Liver (tissue), 9 donors: ENCODE data around the gene KIFC3. TPM values are rescaled to one million over a fixed set of nuclear protein-coding genes. Genes with fewer than 3 reads are reported as not detected.

ENCODE experiments used
- DNase-seq: peaks from one replicate; pipeline ENCODE4 v3.0.0-alpha.2; 2017; ENCODE audit warnings: low spot score
- H3K27ac ChIP-seq, 2 donors: one replicate each; pipeline ENCODE4 v1.7.0; 2013; ENCODE audit warnings: inconsistent platforms in 2 of 2, low read length in 2 of 2, control low read depth in 1 of 2, low read depth in 1 of 2, mild to moderate bottlenecking in 1 of 2
- H3K27me3 ChIP-seq, 4 donors: one replicate each; pipeline versions ENCODE4 v1.6.1 to v1.7.0; 2013; ENCODE audit warnings: low read length in 3 of 4, inconsistent platforms in 1 of 4, mild to moderate bottlenecking in 1 of 4, moderate library complexity in 1 of 4; ENCODE audit not compliant: control insufficient read depth in 4 of 4, insufficient read depth in 4 of 4
- H3K36me3 ChIP-seq, 4 donors: one replicate each; pipeline versions ENCODE4 v1.6.1 to v1.7.0; 2013; ENCODE audit warnings: low read length in 3 of 4, mild to moderate bottlenecking in 3 of 4, low read depth in 1 of 4, moderate library complexity in 1 of 4; ENCODE audit not compliant: control insufficient read depth in 4 of 4, insufficient read depth in 3 of 4
- H3K4me1 ChIP-seq, 4 donors: one replicate each; pipeline versions ENCODE4 v1.6.1 to v1.7.0; 2013; ENCODE audit warnings: low read length in 3 of 4, mild to moderate bottlenecking in 3 of 4, moderate library complexity in 1 of 4; ENCODE audit not compliant: control insufficient read depth in 4 of 4, insufficient read depth in 4 of 4
- H3K4me3 ChIP-seq, 3 donors: one replicate each; pipeline versions ENCODE4 v1.6.1 to v1.7.0; 2013; ENCODE audit warnings: low read length in 3 of 3, control low read depth in 1 of 3, low read depth in 1 of 3, mild to moderate bottlenecking in 1 of 3
- H3K9ac ChIP-seq, 2 donors: one replicate each; pipeline ENCODE4 v1.7.0; 2013; ENCODE audit warnings: low read length in 2 of 2, mild to moderate bottlenecking in 2 of 2, moderate library complexity in 2 of 2, control low read depth in 1 of 2, low read depth in 1 of 2
- H3K9me3 ChIP-seq, 4 donors: one replicate each; pipeline versions ENCODE4 v1.6.1 to v1.7.0; 2013; ENCODE audit warnings: low read length in 3 of 4; ENCODE audit not compliant: control insufficient read depth in 4 of 4
- ATF3 ChIP-seq: IDR thresholded peaks from 2 replicates; pipeline ENCODE4 v1.6.1; 2016; ENCODE audit warnings: antibody characterized with exemption
- EGR1 ChIP-seq, 2 donors: IDR thresholded peaks; 2 replicates each; pipeline ENCODE4 v1.6.1; 2016 to 2018; ENCODE audit warnings: antibody characterized with exemption in 2 of 2, low read depth in 2 of 2
- FOXA1 ChIP-seq: IDR thresholded peaks from 2 replicates; pipeline ENCODE4 v1.6.1; 2016; ENCODE audit warnings: antibody characterized with exemption
- FOXA2 ChIP-seq: IDR thresholded peaks from 2 replicates; pipeline ENCODE4 v1.6.1; 2016; ENCODE audit warnings: antibody characterized with exemption
- HNF4A ChIP-seq, 2 donors: conservative IDR thresholded peaks; 2 replicates each; pipeline ENCODE4 v1.6.1; 2016; ENCODE audit warnings: antibody characterized with exemption in 2 of 2, mild to moderate bottlenecking in 2 of 2
- JUND ChIP-seq, 2 donors: IDR thresholded peaks; 2 replicates each; pipeline ENCODE4 v1.6.1; 2016; ENCODE audit warnings: antibody characterized with exemption in 2 of 2
- RXRA ChIP-seq, 2 donors: IDR thresholded peaks; 2 replicates each; pipeline ENCODE4 v1.6.1; 2017 to 2018; ENCODE audit warnings: antibody characterized with exemption in 2 of 2, mild to moderate bottlenecking in 1 of 2
- SP1 ChIP-seq: IDR thresholded peaks from 2 replicates; pipeline ENCODE4 v1.6.1; 2018; ENCODE audit warnings: antibody characterized with exemption, mild to moderate bottlenecking
- YY1 ChIP-seq: IDR thresholded peaks from 2 replicates; pipeline ENCODE4 v1.6.1; 2016; ENCODE audit warnings: antibody characterized with exemption, mild to moderate bottlenecking
- WGBS: extraction: QIAGEN DNeasy Blood & Tissue Kit; methylation state at CpG from one replicate; pipeline ENCODE4 v1.1.7; 2013; 5-methylcytosine and 5-hydroxymethylcytosine counted together
- polyA plus RNA-seq, 2 donors: library from polyadenylated mRNA; stranded (reverse) in 1 of 2; unstranded in 1 of 2; fragments of 200-250 nt in 1 of 2; fragments of >200 nt in 1 of 2; fragmentation: Nextera tagmentation in 1 of 2; extraction: Ambion mirVana in 1 of 2; gene quantifications; one replicate each; pipeline versions ENCODE4 v1.2.1 to v1.2.3, GENCODE V29; 2013 to 2015
- total RNA-seq, 2 donors: library from RNA; depleted of rRNA; stranded (reverse); fragments of >200 nt; gene quantifications; one replicate each; pipeline ENCODE4 v1.2.3, GENCODE V29; 2014
- TF ChIP-seq, protein P1 (sequence below): IDR thresholded peaks from 2 replicates; pipeline ENCODE4 v1.6.1; 2016; ENCODE audit warnings: antibody characterized with exemption, mild to moderate bottlenecking
- donor health status: healthy.
- donor health status: healthy.
- donor health status: healthy.
- donor health status: healthy.
- donor health status: healthy.

The KIFC3 gene
- total and polyA plus RNA-seq, 4 donors, result 16.5 to 103 (median 27.4) TPM

- TF ChIP-seq, protein P1, sequence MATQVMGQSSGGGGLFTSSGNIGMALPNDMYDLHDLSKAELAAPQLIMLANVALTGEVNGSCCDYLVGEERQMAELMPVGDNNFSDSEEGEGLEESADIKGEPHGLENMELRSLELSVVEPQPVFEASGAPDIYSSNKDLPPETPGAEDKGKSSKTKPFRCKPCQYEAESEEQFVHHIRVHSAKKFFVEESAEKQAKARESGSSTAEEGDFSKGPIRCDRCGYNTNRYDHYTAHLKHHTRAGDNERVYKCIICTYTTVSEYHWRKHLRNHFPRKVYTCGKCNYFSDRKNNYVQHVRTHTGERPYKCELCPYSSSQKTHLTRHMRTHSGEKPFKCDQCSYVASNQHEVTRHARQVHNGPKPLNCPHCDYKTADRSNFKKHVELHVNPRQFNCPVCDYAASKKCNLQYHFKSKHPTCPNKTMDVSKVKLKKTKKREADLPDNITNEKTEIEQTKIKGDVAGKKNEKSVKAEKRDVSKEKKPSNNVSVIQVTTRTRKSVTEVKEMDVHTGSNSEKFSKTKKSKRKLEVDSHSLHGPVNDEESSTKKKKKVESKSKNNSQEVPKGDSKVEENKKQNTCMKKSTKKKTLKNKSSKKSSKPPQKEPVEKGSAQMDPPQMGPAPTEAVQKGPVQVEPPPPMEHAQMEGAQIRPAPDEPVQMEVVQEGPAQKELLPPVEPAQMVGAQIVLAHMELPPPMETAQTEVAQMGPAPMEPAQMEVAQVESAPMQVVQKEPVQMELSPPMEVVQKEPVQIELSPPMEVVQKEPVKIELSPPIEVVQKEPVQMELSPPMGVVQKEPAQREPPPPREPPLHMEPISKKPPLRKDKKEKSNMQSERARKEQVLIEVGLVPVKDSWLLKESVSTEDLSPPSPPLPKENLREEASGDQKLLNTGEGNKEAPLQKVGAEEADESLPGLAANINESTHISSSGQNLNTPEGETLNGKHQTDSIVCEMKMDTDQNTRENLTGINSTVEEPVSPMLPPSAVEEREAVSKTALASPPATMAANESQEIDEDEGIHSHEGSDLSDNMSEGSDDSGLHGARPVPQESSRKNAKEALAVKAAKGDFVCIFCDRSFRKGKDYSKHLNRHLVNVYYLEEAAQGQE, result no peak
- no peak for TF ChIP-seq ATF3
These were observed 45.6 kb downstream of the KIFC3 start (continued) for GRCh38 chr16:57756424-57757325.

GRCh38 chr16:57755726-57756423 lies 46.4 kb downstream of the KIFC3 start:
- Histone ChIP-seq H3K9ac (no peak overlapping the region), H3K27ac (no peak overlapping the region), H3K4me1 (peaks cover 0 to 8% (median 3%) of the 10 kb centered on the region in 4 donors), H3K9me3 (no peaks in the 10 kb centered on the region), H3K27me3 (no peaks in the 10 kb centered on the region), H3K36me3 (peaks cover 0 to 27% (median 10%) of the 10 kb centered on the region in 4 donors), H3K4me3 (no peak overlapping the region)
- DNase-seq, result no peak
- 86% methylated on average over 18 of the region's 18 CpGs for WGBS
- no peak for TF ChIP-seq YY1
- TF ChIP-seq SP1, result no peak
- no peak for TF ChIP-seq HNF4A (conservative IDR thresholded peaks at IDR 0.05)

GRCh38 chr16:57755061-57755684 lies 47.1 kb downstream of the KIFC3 start:
- no peak overlapping the region for H3K9ac ChIP-seq
- 93% methylated on average over 24 of the region's 24 CpGs for WGBS
- no peaks in the 10 kb centered on the region for H3K9me3 ChIP-seq
- peaks cover 0 to 20% (median 7%) of the 10 kb centered on the region in 4 donors for H3K36me3 ChIP-seq
- peaks cover 0 to 8% (median 3%) of the 10 kb centered on the region in 4 donors for H3K4me1 ChIP-seq
- H3K27ac ChIP-seq, result no peak overlapping the region
- TF ChIP-seq RXRA (IDR thresholded peaks at IDR 0.05), result no peak
- TF ChIP-seq FOXA2, result no peak
- TF ChIP-seq ATF3, result no peak
- TF ChIP-seq EGR1 (IDR thresholded peaks at IDR 0.05; ENCODE audit: low read depth in 2 of 2), result no peak
- TF ChIP-seq YY1, result no peak
- TF ChIP-seq FOXA1, result no peak
- TF ChIP-seq JUND (IDR thresholded peaks at IDR 0.05), result no peak
- H3K27me3 ChIP-seq, result no peaks in the 10 kb centered on the region
- H3K4me3 ChIP-seq, result no peak overlapping the region
- no peak for DNase-seq
